T-helper 17 cell (primary cell): ENCODE data around the gene WSCD2. TPM values are rescaled to one million over a fixed set of nuclear protein-coding genes. Genes with fewer than 3 reads are reported as not detected.

Source experiments
- ATAC-seq: fragments of 150-1000 bp; cut with Tn5 transposase; 2 replicates; pipeline ENCODE4 v1.10.0; 2021; ENCODE audit warnings: mild to moderate bottlenecking, moderate library complexity
- DNase-seq, 3 donors: peaks; one replicate each; pipeline versions ENCODE4 v3.0.0 to v3.0.0-alpha.2; 2020 to 2021
- H3K9me3 ChIP-seq: one replicate; pipeline ENCODE4 v1.7.0; 2013; ENCODE audit warnings: low read length, mild to moderate bottlenecking; ENCODE audit not compliant: control insufficient read depth, poor library complexity, severe bottlenecking
- H3K27ac Mint-ChIP-seq: one replicate; pipeline ENCODE4 v1.8.0; 2022; ENCODE audit warnings: mild to moderate bottlenecking, moderate library complexity, mixed read lengths
- H3K27me3 Mint-ChIP-seq: one replicate; pipeline ENCODE4 v1.8.0; 2022; ENCODE audit warnings: mixed read lengths
- H3K36me3 Mint-ChIP-seq: one replicate; pipeline ENCODE4 v1.8.0; 2022; ENCODE audit warnings: low read depth, mixed read lengths
- H3K4me1 Mint-ChIP-seq: one replicate; pipeline ENCODE4 v1.8.0; 2022; ENCODE audit warnings: mild to moderate bottlenecking, mixed read lengths
- H3K4me3 Mint-ChIP-seq: one replicate; pipeline ENCODE4 v1.8.0; 2022; ENCODE audit warnings: mild to moderate bottlenecking, moderate library complexity, mixed read lengths
- total RNA-seq, 4 donors: library from RNA in 2 of 4; stranded (reverse) in 2 of 4; gene quantifications; one replicate each; pipeline ENCODE4 v1.2.3 and lab custom pipeline; 2022 to 2026

Gene WSCD2
- total RNA-seq, 2 donors from 2014 or later, result 0.60 TPM; not detected in 1

- H3K9me3 ChIP-seq, result no peaks in the 10 kb centered on the region
- Mint-ChIP-seq H3K27ac (no peak overlapping the region), H3K4me3 (no peak overlapping the region), H3K27me3 (peaks cover 35% of the 10 kb centered on the region), H3K4me1 (no peaks in the 10 kb centered on the region), H3K36me3 (peaks cover 4% of the 10 kb centered on the region)
- ATAC-seq, result no peak
- no peak for DNase-seq
Observed at GRCh38 chr12:108125073-108125472, 4.0 kb upstream of the WSCD2 start.

- peaks cover 43% of the 10 kb centered on the region for H3K27me3 Mint-ChIP-seq
- H3K27ac Mint-ChIP-seq, result no peak overlapping the region
Observed at GRCh38 chr12:108126212-108126611, 2.9 kb upstream of the WSCD2 start.

GRCh38 chr12:108126990-108127501 is 2.0 kb upstream of the WSCD2 start:
- peaks cover 2% of the 10 kb centered on the region for H3K4me1 Mint-ChIP-seq
- DNase-seq (no peak), ATAC-seq (no peak)
- no peaks in the 10 kb centered on the region for H3K9me3 ChIP-seq
- no peak overlapping the region for H3K4me3 Mint-ChIP-seq
- peaks cover 2% of the 10 kb centered on the region for H3K36me3 Mint-ChIP-seq
- H3K27me3 Mint-ChIP-seq, result peaks cover 51% of the 10 kb centered on the region
- H3K27ac Mint-ChIP-seq, result no peak overlapping the region

More at GRCh38 chr12:108126212-108126611, 2.9 kb upstream of the WSCD2 start:
- H3K36me3 Mint-ChIP-seq, result peaks cover 2% of the 10 kb centered on the region
- peaks cover 2% of the 10 kb centered on the region for H3K4me1 Mint-ChIP-seq
- no peak for DNase-seq
- H3K9me3 ChIP-seq, result no peaks in the 10 kb centered on the region
- no peak for ATAC-seq
- H3K4me3 Mint-ChIP-seq, result no peak overlapping the region

- ATAC-seq, result no peak
- H3K27ac Mint-ChIP-seq, result no peak overlapping the region
Observed at GRCh38 chr12:108127654-108128053, 1.4 kb upstream of the WSCD2 start.

GRCh38 chr12:108128221-108129016 is 669 bp upstream of the WSCD2 start:
- ATAC-seq (no peak), DNase-seq (no peak)
- Mint-ChIP-seq H3K27me3 (peaks cover 64% of the 10 kb centered on the region), H3K27ac (no peak overlapping the region), H3K36me3 (peaks cover 2% of the 10 kb centered on the region), H3K4me3 (peak overlapping the region; percentile 74), H3K4me1 (peaks cover 7% of the 10 kb centered on the region)
- H3K9me3 ChIP-seq, result no peaks in the 10 kb centered on the region

More at GRCh38 chr12:108127654-108128053, 1.4 kb upstream of the WSCD2 start:
- peaks cover 4% of the 10 kb centered on the region for H3K4me1 Mint-ChIP-seq
- DNase-seq, result no peak
- H3K4me3 Mint-ChIP-seq, result no peak overlapping the region
- H3K9me3 ChIP-seq, result no peaks in the 10 kb centered on the region
- H3K36me3 Mint-ChIP-seq, result peaks cover 2% of the 10 kb centered on the region
- peaks cover 58% of the 10 kb centered on the region for H3K27me3 Mint-ChIP-seq

GRCh38 chr12:108131035-108131434 is 1.9 kb downstream of the WSCD2 start:
- H3K4me3 Mint-ChIP-seq, result no peak overlapping the region
- H3K27me3 Mint-ChIP-seq, result peaks cover 63% of the 10 kb centered on the region
- H3K4me1 Mint-ChIP-seq, result peaks cover 7% of the 10 kb centered on the region
- no peak for DNase-seq
- H3K27ac Mint-ChIP-seq, result no peak overlapping the region
- peaks cover 2% of the 10 kb centered on the region for H3K36me3 Mint-ChIP-seq
- H3K9me3 ChIP-seq, result no peaks in the 10 kb centered on the region
- ATAC-seq, result no peak

GRCh38 chr12:108131657-108132126 is 2.6 kb downstream of the WSCD2 start:
- no peaks in the 10 kb centered on the region for H3K9me3 ChIP-seq
- Mint-ChIP-seq H3K36me3 (peaks cover 2% of the 10 kb centered on the region), H3K27me3 (peaks cover 57% of the 10 kb centered on the region), H3K27ac (no peak overlapping the region), H3K4me3 (no peak overlapping the region), H3K4me1 (peaks cover 7% of the 10 kb centered on the region)
- no peak for DNase-seq
- ATAC-seq, result no peak

- no peak overlapping the region for H3K4me3 Mint-ChIP-seq
- ATAC-seq (no peak), DNase-seq (no peak)
- peaks cover 39% of the 10 kb centered on the region for H3K27me3 Mint-ChIP-seq
- peaks cover 7% of the 10 kb centered on the region for H3K4me1 Mint-ChIP-seq
- no peak overlapping the region for H3K27ac Mint-ChIP-seq
- peaks cover 2% of the 10 kb centered on the region for H3K36me3 Mint-ChIP-seq
- no peaks in the 10 kb centered on the region for H3K9me3 ChIP-seq
Observed at GRCh38 chr12:108133482-108133881, 4.4 kb downstream of the WSCD2 start.

GRCh38 chr12:108134744-108135143 is 5.7 kb downstream of the WSCD2 start:
- H3K27ac Mint-ChIP-seq, result no peak overlapping the region
- H3K4me3 Mint-ChIP-seq, result no peak overlapping the region
- H3K36me3 Mint-ChIP-seq, result peaks cover 2% of the 10 kb centered on the region
- peaks cover 35% of the 10 kb centered on the region for H3K27me3 Mint-ChIP-seq
- ATAC-seq (no peak), DNase-seq (no peak)
- H3K9me3 ChIP-seq, result no peaks in the 10 kb centered on the region
- peaks cover 9% of the 10 kb centered on the region for H3K4me1 Mint-ChIP-seq

- Mint-ChIP-seq H3K36me3 (peaks cover 2% of the 10 kb centered on the region), H3K4me3 (no peak overlapping the region), H3K4me1 (peaks cover 7% of the 10 kb centered on the region), H3K27ac (no peak overlapping the region), H3K27me3 (peaks cover 32% of the 10 kb centered on the region)
- ATAC-seq (no peak), DNase-seq (no peak)
- H3K9me3 ChIP-seq, result no peaks in the 10 kb centered on the region
Observed at GRCh38 chr12:108135627-108136026, 6.5 kb downstream of the WSCD2 start.

GRCh38 chr12:108136697-108137096 is 7.6 kb downstream of the WSCD2 start:
- ATAC-seq (no peak), DNase-seq (no peak)
- peaks cover 29% of the 10 kb centered on the region for H3K27me3 Mint-ChIP-seq
- peaks cover 7% of the 10 kb centered on the region for H3K4me1 Mint-ChIP-seq
- H3K27ac Mint-ChIP-seq, result no peak overlapping the region
- peaks cover 2% of the 10 kb centered on the region for H3K36me3 Mint-ChIP-seq
- H3K4me3 Mint-ChIP-seq, result no peak overlapping the region
- no peaks in the 10 kb centered on the region for H3K9me3 ChIP-seq

GRCh38 chr12:108139454-108139853 is 10.4 kb downstream of the WSCD2 start:
- Mint-ChIP-seq H3K27me3 (peaks cover 13% of the 10 kb centered on the region), H3K36me3 (no peaks in the 10 kb centered on the region), H3K27ac (no peak overlapping the region), H3K4me3 (no peak overlapping the region), H3K4me1 (peaks cover 2% of the 10 kb centered on the region)
- no peak for ATAC-seq
- no peak for DNase-seq
- H3K9me3 ChIP-seq, result no peaks in the 10 kb centered on the region

- Mint-ChIP-seq H3K4me3 (no peak overlapping the region), H3K27me3 (peaks cover 9% of the 10 kb centered on the region), H3K27ac (no peak overlapping the region), H3K36me3 (no peaks in the 10 kb centered on the region), H3K4me1 (peaks cover 2% of the 10 kb centered on the region)
- DNase-seq (no peak), ATAC-seq (no peak)
- H3K9me3 ChIP-seq, result no peaks in the 10 kb centered on the region
Observed at GRCh38 chr12:108140501-108140900, 11.4 kb downstream of the WSCD2 start.
